SJCRH30 (cell line): ENCODE data around the gene FADS1. TPM values are rescaled to one million over a fixed set of nuclear protein-coding genes. Genes with fewer than 3 reads are reported as not detected.

Experiments used
- DNase-seq, 2 experiments: peaks; one replicate each; pipeline ENCODE4 v3.0.0-alpha.2; 2015 to 2020
- H3K27ac ChIP-seq: fragments of 250-450 bp; sonication (Bioruptor Pico); 2 replicates; pipeline ENCODE4 v1.5.1; 2020; ENCODE audit warnings: mild to moderate bottlenecking, moderate library complexity
- H3K27me3 ChIP-seq: fragments of 250-450 bp; sonication (Bioruptor Pico); 2 replicates; pipeline ENCODE4 v1.5.1; 2020; ENCODE audit warnings: mild to moderate bottlenecking, moderate library complexity
- H3K36me3 ChIP-seq: fragments of 250-450 bp; sonication (Bioruptor Pico); 2 replicates; pipeline ENCODE4 v1.5.1; 2020; ENCODE audit warnings: mild to moderate bottlenecking, moderate library complexity
- H3K4me1 ChIP-seq: fragments of 250-450 bp; sonication (Bioruptor Pico); 2 replicates; pipeline ENCODE4 v1.5.1; 2020; ENCODE audit warnings: mild to moderate bottlenecking, moderate library complexity
- H3K4me3 ChIP-seq: fragments of 250-450 bp; sonication (Bioruptor Pico); 2 replicates; pipeline ENCODE4 v1.5.1; 2020; ENCODE audit warnings: mild to moderate bottlenecking, moderate library complexity
- H3K9me3 ChIP-seq: fragments of 250-450 bp; sonication (Bioruptor Pico); replicated peaks from 2 replicates; pipeline ENCODE4 v1.5.1; 2020; ENCODE audit warnings: mild to moderate bottlenecking, moderate library complexity
- total RNA-seq: library from RNA; depleted of rRNA; stranded (reverse); fragments of >200 nt; shearing (Covaris generic); gene quantifications from 2 replicates; pipeline ENCODE4 v1.2.3, GENCODE V29; 2014

FADS1 gene
- total RNA-seq, 1 experiment from 2014 or later, result 105 TPM

DNA sequence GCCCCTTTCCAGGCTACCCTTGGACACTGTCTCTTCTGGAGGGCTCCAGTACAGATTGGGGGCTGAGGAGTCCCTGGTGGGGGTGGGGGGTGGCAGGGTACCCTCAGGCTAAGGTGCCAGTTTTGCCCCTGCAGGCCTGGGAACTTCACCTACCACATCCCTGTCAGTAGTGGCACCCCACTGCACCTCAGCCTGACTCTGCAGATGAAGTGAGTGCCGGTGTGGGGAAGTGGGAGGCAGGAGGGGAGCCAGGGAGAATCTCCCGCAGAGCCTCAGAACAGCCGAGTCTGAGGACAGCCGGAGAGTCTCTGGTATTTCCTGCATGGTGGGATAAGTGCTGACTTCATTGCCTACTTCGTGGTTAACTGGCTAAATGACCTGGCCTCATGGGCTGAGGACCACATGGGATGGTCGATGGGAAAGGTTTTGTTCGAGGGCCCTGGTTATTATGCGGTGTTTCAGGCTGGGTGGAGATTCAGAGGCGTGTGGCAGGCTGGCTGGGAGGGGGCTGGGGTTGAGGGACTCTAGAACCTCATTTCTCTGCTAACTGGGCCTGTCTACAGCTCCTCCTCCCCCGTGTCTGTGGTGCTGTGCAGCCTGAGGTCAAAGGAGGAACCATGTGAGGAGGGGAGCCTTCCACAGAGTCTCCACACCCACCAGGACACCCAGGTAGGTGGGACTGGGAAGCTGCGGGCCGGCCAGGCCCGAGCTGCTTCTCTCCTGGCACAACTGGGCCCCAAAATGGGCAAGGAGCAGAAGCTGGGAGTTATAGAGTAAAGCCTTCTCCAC, 32.9 kb downstream of the FADS1 start:
- peak; percentile 48 to 55 for DNase-seq
- no peaks in the 10 kb centered on the region for H3K9me3 ChIP-seq
- H3K27me3 ChIP-seq, result no peaks in the 10 kb centered on the region
- no peak overlapping the region for H3K4me3 ChIP-seq
- H3K36me3 ChIP-seq, result no peaks in the 10 kb centered on the region
- H3K4me1 ChIP-seq, result peaks cover 33% of the 10 kb centered on the region
- peak overlapping the region; percentile 82 for H3K27ac ChIP-seq

DNA sequence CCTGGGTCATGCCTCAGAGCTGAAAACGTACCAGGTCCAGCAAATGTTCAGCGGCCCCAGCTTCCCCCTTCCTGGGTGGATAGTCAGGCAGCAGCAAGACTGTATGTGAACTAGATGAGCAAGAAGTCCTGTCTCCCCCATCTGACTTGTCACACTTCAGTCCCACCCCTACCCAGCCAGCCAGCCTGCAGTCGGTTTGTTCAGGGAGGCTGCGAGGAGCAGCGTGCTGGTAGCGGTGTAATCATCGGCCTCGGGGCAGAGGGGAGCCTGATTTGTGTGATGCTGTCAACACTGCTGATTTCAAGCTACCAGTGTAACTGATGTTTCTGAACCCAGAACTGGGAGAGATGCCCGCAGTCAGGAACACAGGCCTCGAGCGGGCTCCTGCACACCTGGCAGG, 34.0 kb downstream of the FADS1 start:
- Histone ChIP-seq H3K27ac (no peak overlapping the region), H3K9me3 (no peaks in the 10 kb centered on the region), H3K36me3 (no peaks in the 10 kb centered on the region), H3K27me3 (no peaks in the 10 kb centered on the region), H3K4me1 (peaks cover 33% of the 10 kb centered on the region), H3K4me3 (no peak overlapping the region)
- DNase-seq, result no peak

DNA sequence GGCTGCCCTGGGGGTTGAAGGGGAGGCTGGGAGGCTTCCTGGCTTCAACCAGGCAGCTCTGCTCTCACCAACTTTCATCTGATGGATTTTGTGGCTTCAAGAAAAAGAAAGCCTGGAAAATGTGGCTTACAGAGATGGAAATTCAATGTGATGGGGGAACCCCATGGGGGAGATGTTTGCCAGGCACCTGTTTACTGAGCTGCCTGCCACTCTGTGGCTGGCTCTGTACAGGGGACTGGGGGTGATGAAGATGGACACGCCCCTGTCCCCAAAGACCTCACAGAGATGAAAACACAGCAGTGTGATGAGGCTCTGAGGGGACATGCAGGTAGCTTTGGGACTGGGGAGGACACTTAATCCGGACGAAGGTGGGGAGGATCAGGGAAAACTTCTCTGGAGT, 34.5 kb downstream of the FADS1 start:
- no peaks in the 10 kb centered on the region for H3K36me3 ChIP-seq
- no peak overlapping the region for H3K27ac ChIP-seq
- H3K4me1 ChIP-seq, result peaks cover 33% of the 10 kb centered on the region

DNA sequence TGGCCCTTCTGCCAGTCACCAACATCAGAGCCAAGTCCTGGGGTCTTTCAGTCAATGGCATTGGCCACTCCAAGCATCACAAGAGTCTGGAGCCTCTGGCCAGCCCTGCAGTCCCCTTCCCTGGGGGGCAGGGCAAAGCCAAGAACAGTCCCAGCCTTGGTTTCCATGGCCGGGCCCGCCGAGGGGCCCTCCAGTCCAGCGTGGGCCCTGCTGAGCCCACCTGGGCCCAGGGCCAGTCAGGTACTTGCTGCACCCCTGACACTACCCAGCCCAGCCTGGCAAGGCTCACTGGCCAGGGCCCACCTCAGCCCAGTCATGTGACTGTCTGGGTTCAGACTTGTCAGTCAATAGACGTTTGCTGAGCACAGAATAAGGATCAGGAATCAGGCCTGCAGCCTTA, 35.2 kb downstream of the FADS1 start:
- Histone ChIP-seq H3K27ac (no peak overlapping the region), H3K4me1 (peaks cover 33% of the 10 kb centered on the region)
- DNase-seq, result no peak

More for the DNA sequence above, 34.5 kb downstream of the FADS1 start:
- DNase-seq, result peak in 1 of 2 experiments; percentile 34
- H3K27me3 ChIP-seq, result no peaks in the 10 kb centered on the region
- no peak overlapping the region for H3K4me3 ChIP-seq
- no peaks in the 10 kb centered on the region for H3K9me3 ChIP-seq

DNA sequence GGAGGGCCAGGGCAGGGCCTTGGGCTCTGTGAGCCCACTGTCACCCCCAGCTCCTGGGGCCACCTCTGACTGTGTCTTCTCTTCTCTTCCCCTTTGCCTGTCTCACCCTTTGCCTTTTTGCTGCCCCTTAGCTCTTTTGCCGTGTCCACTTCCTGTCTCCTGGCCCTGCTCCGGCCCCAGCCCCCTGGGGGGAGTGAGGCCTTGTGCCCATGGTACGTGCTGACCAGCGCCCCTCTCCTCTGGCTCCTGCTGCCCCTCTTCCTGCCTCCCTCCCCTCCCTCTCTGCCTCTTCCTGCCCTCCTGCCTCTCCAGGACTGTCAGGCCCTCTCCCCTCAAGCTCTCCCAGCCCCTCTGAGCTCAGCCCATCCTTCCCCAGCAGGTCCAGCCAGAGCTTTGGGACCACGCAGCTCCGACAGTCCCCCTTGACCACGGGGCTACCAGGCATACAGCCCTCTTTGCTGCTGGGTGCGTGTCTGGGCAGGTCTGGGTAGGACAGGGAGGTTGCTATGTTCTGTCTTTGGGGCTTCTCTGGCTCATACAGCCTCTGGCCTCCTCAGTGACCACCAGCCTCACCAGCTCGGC, 36.1 kb downstream of the FADS1 start:
- no peaks in the 10 kb centered on the region for H3K36me3 ChIP-seq
- no peaks in the 10 kb centered on the region for H3K27me3 ChIP-seq
- H3K9me3 ChIP-seq, result no peaks in the 10 kb centered on the region
- peaks cover 33% of the 10 kb centered on the region for H3K4me1 ChIP-seq
- DNase-seq, result no peak
- H3K4me3 ChIP-seq, result no peak overlapping the region
- H3K27ac ChIP-seq, result no peak overlapping the region

More for the DNA sequence above, 35.2 kb downstream of the FADS1 start:
- no peak overlapping the region for H3K4me3 ChIP-seq
- H3K27me3 ChIP-seq, result no peaks in the 10 kb centered on the region
- H3K36me3 ChIP-seq, result no peaks in the 10 kb centered on the region
- H3K9me3 ChIP-seq, result no peaks in the 10 kb centered on the region

DNA sequence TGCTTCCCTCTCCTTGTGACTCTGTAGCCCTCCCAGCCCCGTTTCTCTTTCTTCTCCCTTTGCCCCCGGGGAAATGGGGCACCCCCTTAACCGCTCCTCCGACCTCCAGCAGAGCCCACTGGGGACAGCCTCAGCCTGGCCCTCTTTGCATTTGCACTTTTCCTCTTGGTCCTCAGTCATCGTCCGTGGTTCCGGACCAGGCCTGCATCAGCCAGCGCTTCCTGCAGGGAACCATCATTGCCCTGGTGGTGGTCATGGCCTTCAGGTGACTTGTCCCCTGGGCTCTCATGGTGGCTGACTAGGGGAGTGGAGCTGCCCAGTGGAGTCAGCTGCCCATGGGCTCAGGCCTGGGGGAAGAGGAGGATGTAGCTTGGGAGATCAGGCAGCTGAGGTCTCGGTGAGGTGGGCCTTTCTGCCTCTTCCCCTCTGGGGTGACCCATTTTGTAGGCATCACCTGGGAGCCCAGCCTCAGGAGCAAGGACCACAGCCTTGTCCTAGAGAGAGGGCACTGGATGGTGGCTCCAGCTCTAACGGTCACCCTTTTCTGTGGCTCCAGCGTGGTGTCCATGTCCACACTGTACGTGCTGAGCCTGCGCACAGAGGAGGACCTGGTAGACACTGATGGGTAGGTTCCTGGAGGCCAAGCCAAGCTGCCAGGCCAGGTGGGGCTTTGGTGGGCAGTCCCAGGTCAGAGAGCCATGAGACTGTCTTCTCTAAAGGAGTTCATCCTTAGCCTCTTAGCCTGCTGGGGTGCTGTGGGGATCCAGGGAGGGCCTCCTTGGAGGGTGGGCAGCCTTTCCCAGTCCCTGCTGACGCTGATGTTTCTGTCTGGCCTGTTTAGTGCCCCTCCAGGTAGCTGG, 36.9 kb downstream of the FADS1 start:
- no peaks in the 10 kb centered on the region for H3K36me3 ChIP-seq
- no peaks in the 10 kb centered on the region for H3K9me3 ChIP-seq
- no peak overlapping the region for H3K27ac ChIP-seq
- H3K27me3 ChIP-seq, result no peaks in the 10 kb centered on the region
- no peak overlapping the region for H3K4me3 ChIP-seq
- no peak for DNase-seq
- peaks cover 31% of the 10 kb centered on the region for H3K4me1 ChIP-seq

DNA sequence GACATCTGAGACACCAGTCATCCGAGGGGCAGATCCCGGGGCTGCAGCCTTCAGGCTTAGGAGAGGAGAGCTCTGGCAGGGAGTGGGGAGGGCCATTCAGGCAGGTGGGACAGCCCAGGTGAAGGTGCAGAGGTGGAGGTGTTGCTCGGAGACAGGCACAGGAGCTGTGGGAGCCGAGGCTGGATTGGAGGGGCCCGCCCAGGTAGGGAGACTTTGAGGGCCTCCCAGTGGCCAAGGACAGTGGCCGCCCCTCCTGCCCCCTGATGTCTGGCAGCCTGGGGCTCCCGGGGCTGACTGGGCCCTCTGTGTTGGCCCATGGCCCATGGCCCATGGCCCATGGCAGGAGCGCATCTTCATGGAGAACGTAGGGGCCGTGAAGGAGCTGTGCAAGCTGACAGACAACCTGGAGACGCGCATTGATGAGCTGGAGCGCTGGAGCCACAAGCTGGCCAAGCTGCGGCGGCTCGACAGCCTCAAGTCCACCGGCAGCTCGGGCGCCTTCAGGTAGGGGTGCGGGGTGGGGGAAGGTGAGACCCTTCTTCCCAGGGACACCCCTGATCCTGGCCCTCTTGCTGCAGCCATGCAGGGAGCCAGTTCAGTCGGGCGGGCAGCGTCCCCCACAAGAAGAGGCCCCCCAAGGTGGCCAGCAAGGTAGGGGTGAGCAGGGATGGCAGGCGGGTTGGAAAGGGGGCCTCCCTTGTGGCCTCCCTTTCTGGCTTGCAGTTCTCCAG, 37.7 kb downstream of the FADS1 start:
- H3K4me3 ChIP-seq, result no peak overlapping the region

DNA sequence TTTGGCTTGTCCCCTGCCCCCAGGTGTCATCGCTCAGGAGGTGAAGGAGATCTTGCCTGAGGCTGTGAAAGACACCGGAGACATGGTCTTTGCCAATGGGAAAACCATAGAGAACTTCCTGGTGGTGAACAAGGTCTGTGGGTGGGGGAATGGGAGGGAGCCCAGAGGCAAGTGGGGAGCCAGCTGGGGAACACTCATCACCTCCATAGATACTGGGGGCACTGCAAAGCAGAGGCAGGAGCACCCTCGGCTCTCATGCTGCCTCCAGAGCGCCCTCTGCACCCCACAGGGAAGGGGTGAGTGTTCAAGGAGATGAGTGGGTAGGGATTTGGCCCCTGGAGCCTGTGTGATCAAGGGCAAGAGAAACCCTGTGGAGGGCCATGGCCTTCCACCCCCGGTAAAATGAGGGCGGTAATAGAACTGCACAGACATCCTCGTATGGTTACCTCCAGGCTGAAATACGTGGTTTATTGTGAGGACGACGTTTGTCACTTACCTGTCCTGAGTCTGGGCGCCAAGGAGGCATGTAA, 38.4 kb downstream of the FADS1 start:
- no peak for DNase-seq
- Histone ChIP-seq H3K4me1 (peaks cover 16% of the 10 kb centered on the region), H3K4me3 (no peak overlapping the region), H3K27ac (no peak overlapping the region), H3K27me3 (no peaks in the 10 kb centered on the region), H3K36me3 (no peaks in the 10 kb centered on the region), H3K9me3 (no peaks in the 10 kb centered on the region)

More for the DNA sequence above, 37.7 kb downstream of the FADS1 start:
- Histone ChIP-seq H3K27ac (no peak overlapping the region), H3K4me1 (peaks cover 23% of the 10 kb centered on the region), H3K27me3 (no peaks in the 10 kb centered on the region), H3K36me3 (no peaks in the 10 kb centered on the region), H3K9me3 (no peaks in the 10 kb centered on the region)
- DNase-seq, result no peak

DNA sequence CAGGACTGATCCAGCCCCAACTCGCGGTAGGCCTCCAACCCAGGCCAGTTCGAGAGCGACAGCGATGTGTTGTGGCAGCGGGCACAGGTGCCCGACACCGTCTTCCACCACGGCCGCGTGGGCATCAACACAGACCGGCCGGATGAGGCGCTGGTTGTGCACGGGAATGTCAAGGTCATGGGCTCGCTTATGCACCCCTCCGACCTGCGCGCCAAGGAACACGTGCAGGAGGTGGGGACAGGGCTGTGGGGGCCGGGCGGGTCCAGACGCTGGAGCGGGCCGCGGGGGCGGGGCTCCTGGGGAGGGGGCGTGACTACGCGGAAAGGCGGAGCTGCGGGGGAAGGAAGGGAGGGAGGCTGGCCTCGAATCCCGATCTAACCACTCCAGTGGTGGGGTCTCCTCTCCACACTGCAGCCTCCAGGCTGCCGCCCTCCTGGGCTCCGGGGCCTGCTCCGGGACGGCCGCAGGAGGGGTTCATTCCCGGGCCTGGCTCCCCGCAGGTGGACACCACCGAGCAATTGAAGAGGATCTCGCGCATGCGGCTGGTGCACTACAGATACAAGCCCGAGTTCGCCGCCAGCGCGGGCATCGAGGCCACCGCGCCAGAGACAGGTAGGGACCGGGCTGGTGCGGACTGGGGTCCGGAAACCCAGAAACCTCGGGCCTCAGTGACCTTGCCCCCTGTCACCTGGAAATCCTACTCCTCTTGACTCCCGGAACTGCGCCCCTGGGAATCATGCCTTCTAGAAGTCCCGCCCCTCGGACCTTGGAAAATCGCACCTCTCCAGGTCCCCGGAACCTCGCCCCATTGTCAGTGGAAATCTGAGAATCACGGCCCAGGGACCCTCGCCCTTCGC, 39.3 kb downstream of the FADS1 start:
- Histone ChIP-seq H3K27me3 (no peaks in the 10 kb centered on the region), H3K9me3 (no peaks in the 10 kb centered on the region), H3K4me3 (no peak overlapping the region), H3K36me3 (no peaks in the 10 kb centered on the region), H3K27ac (no peak overlapping the region), H3K4me1 (peaks cover 14% of the 10 kb centered on the region)
- DNase-seq, result no peak

DNA sequence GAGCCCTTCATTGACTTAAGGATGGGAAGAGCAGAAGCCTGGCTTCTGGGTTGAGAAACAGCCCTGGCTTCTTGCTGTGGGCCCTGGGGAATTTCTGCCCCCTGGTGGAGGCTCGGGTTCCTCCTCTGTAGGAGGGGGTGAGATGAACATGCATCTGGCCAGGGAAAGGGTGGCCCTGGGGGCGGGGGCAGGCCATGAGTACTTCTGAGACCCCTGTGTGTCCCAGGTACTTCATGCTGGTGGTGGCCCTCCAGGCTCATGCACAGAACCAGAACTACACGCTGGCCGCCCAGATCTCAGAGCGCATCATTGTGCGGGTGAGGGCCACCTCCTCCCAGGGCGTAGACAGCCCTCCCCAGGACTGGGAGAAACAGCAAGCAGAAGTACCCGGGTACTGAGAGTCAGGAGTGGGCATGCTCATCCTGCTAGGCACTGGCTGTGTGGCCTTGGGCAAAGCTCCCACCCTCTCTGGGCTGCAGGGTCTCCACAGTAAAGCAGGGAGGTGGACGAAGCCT, 40.2 kb downstream of the FADS1 start:
- Histone ChIP-seq H3K4me3 (no peak overlapping the region), H3K27me3 (no peaks in the 10 kb centered on the region), H3K27ac (no peak overlapping the region), H3K4me1 (peaks cover 9% of the 10 kb centered on the region; the same call in 1 of the 2 replicates), H3K9me3 (no peaks in the 10 kb centered on the region), H3K36me3 (no peaks in the 10 kb centered on the region)
- peak; percentile 50 to 66 for DNase-seq

DNA sequence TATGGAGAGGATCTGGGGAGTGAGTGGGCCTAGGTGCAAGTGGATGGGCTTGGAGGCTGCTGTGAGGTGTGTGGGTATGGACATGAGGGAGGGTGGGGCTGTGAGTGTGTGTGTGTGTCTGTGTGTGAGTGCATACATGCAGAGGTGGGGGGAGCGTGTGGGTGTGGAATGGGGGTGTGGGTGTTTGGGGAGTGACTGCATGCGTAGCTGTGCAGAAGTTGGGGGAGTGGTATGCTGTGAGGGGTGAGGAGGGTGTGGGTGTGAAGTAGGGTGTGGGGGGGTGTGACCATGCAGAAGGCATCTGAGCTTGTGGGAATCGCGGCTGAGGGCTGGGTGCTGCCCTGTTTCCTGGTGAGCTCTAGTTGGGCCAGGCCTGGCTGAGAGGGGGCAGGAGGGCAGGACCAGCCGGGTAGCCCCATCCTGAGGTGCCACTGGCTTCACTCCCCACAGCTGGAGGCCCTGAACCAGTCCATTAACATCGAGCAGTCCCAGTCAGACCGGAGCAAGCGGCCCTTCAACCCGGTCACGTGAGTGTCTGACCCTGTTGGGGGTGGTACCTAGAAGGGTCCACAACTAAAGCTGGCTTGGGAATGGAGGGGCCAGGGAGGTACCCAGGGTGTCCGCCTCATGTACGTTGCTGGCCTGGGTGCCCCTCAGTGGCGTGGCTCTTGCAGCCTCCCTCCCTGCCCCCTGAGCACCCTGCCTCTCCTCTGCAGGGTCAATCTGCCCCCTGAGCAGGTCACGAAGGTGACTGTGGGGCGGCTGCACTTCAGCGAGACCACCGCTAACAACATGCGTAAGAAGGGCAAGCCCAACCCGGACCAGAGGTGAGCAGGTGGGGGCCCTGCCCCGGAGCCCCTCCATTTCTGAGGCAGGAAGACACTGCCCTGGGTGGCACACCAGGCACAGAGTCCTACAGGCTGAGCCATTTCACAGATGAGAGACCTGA, 40.9 kb downstream of the FADS1 start:
- H3K27ac ChIP-seq, result no peak overlapping the region
- H3K27me3 ChIP-seq, result no peaks in the 10 kb centered on the region
- DNase-seq, result no peak
- H3K9me3 ChIP-seq, result no peaks in the 10 kb centered on the region
- H3K4me3 ChIP-seq, result no peak overlapping the region
- peaks cover 3% of the 10 kb centered on the region; the same call in 1 of the 2 replicates for H3K4me1 ChIP-seq
- H3K36me3 ChIP-seq, result no peaks in the 10 kb centered on the region

DNA sequence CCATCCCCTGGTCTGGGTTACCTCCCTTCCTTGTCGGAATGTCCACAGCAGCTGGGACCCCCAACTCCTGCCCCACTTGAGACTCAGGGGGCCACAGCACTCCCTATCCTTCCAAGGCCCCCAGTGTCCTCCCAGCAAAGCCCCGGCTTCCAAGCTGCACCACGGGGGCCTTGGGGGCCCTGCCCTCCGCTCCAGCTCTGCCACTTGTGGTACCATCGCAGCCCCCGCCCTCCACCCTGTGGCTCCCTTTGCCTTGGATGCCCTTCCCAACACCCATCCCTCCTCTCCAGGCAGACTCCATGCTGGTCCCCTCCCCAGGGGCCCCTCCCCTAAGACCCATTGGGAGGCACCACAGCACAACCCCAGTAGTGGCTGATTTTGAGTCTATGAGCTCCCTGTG, 41.7 kb downstream of the FADS1 start:
- Histone ChIP-seq H3K27ac (no peak overlapping the region), H3K36me3 (no peaks in the 10 kb centered on the region), H3K9me3 (no peaks in the 10 kb centered on the region), H3K4me1 (peaks cover 3% of the 10 kb centered on the region; the same call in 1 of the 2 replicates), H3K4me3 (no peak overlapping the region), H3K27me3 (no peaks in the 10 kb centered on the region)
- no peak for DNase-seq
